HT1080 (cell line): ENCODE results near the gene GPI. TPM values are rescaled to one million over a fixed set of nuclear protein-coding genes. Genes with fewer than 3 reads are reported as not detected.

Experiments used
- DNase-seq: peaks from one replicate; pipeline ENCODE4 v3.0.0-alpha.2; 2015; ENCODE audit warnings: low read depth
- total RNA-seq: library from RNA; depleted of rRNA; stranded (reverse); fragments of >200 nt; shearing (Covaris generic); gene quantifications from 2 replicates; pipeline ENCODE4 v1.2.3, GENCODE V29; 2014

Gene GPI
- total RNA-seq, 1 experiment from 2014 or later, result 180 TPM

DNA sequence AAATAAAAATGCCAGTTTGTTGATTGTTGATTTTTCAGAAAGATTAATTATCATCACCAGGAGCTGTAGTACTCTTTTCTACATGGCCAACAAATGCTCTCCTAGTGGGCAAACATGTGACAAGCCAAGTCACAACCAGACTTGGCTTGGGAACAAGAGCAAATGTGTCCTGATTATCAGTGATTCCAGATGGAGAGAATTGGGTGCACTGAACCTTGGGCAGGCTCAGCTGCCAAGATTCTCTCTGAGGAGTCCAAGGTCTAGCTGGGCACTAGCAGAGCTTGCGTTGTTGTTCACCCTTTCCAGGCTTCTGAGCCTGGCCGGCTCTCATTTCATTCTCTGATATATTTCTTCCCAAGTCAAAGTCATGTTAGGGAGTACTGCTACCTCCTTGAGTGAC is 27.3 kb upstream of the GPI start:
- DNase-seq, result no peak

DNA sequence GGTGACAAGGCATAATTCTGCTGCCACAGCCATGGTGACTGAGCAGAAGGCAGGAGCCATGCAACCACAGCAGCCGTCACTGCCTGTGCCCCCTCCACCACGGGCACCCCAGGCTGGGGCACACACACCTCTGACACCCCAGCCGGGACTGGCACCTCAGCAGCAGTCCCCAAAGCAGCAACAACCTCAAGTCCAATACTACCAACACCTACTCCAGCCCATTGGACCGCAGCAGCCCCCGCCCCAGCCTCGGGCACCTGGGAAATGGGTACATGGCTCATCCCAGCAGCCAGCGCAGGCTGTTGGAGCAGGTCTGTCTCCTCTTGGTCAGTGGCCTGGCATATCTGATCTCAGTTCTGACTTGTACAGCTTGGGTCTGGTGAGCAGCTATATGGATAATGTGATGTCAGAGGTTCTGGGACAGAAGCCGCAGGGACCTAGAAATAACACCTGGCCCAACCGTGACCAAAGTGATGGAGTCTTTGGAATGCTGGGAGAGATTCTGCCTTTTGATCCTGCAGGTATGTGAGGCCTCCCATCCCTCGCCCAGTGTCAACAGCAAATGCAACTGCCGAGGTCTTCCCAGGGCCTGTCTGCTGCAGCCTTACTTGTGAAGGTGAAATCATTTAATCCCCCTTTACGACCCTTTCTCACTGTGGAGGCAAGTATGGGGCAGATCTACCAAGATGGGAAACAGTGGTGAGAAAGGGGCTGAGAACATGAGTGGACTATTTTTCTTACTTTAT is 22.9 kb upstream of the GPI start:
- DNase-seq, result no peak

DNA sequence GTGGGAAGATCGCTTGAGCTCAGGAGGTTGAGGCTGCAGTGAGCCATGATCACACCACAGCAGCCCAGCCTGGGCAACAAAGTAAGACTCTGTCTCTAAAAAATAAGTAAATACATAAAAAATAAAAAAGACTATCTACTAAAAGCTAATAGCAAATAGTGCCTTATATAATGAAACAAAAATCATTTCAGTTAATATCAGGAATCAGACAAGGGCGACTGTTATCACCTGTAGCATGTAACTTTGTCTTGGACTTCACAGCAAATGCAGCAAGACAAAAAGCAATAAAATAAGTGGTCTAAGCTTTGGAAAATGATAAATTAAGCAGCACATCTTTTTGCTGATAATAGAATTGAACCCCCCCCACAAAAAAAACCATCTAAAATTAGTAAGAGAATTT is 21.2 kb upstream of the GPI start:
- DNase-seq, result no peak

GRCh38 chr19:34345947-34346351 is 19.0 kb upstream of the GPI start:
- DNase-seq, result peak; percentile 57

GRCh38 chr19:34347561-34348165 is 17.3 kb upstream of the GPI start:
- DNase-seq, result no peak

DNA sequence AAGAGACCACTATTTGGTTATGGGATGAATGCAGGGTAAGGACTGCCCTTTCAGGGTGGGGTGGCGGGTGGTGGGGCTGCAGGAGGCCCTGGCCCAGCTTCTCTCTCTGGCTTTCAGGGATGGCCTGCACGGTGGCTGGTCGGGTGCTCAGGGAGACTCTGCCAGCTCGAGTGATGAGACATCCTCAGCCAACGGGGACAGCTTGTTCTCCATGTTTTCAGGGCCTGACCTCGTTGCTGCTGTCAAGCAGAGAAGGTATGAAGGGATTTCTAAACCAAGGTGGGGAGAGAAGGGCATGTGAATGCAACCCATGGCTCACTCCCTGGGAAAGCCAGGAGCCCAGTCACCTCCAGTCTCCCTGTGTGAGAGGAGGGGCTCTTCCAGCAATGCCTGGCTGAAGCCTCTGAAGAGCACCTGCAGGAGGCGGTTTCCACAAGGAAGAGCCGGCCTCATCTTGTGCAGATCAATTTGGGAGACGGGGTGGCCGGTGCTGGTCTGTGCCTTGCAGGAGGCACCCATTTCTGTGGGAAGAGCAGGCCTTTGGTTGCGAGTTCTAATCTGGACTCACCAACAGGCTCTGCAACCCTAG is 16.0 kb upstream of the GPI start:
- no peak for DNase-seq

DNA sequence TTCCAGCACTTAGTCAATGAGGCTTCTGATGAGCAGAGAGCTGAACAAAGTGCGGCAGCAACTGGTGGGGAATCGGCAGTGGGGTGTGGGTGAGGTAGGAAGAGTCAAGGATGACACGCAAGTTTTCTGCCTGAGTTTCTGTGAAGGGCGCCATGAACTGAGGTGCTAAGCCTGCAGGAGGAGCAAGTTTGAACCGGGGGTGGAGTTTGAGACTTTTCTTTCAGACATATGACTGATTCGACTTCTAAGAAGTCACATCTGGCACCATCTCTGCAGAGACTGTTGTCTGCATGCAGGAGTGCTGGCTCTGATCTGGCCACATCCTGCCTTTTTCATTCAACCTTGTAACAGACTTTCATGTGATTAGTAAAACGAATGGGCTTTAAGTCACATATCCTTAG is 14.8 kb upstream of the GPI start:
- DNase-seq, result no peak

DNA sequence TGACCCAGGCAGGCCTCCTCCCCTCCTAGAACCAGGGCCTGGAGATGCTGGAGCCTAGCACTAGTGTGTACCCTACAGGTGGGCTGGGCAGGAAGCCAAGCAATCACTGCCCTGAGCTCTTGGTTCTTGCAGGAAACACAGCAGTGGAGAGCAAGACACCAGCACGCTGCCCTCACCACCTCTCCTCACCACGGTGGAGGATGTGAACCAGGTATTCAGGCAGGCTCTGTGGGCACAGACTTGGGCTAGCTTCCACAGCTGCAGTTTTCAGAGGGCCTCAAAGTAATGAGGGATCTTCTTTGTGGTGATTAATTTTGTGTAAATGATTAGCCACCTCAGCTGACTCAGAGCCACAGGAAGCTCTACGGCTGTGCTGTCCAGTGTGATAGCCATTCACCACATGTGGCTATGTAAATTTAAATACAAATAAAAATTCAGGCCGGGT is 13.6 kb upstream of the GPI start:
- peak; percentile 48 for DNase-seq

- no peak for DNase-seq
These were observed 11.4 kb upstream of the GPI start for GRCh38 chr19:34353546-34353945.

DNA sequence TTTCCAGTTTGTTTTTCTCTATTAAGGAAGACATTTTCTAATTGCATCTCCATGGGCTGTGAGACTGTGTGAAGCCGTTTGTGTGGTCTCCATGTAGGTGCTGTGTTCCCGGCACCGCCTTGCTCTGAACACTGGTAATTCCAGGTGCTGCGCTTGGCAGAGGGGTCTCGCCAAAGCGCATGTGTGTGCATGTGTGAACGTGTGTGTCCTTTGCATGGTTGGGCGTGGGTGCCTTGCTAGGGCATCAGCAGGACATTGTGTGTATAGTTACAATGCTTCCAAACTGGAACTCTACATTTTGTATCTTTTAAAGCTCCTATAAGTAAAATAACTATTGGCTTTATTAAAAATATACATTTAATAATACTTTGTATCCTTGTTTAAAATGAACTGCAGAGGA is 9.8 kb upstream of the GPI start:
- DNase-seq, result no peak

DNA sequence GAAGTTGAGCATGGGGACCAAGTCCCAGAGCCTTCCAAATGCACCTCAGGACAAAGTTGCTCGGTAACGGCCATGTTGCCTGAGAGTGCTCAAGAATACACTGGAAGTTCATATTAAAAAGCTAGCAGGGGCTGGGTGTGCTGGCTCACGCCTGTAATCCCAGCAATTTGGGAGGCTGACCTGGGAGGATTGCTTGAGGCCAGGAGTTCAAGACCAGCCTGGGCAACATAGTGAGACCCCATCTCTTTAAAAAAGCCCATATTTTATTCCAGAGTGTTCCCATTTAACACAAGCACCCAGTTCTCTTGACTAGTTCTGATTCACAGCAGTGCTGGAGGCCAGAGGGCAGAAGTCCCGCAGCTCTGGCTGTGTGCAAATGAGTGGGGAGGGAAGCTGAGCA is 8.1 kb upstream of the GPI start:
- DNase-seq, result no peak

DNA sequence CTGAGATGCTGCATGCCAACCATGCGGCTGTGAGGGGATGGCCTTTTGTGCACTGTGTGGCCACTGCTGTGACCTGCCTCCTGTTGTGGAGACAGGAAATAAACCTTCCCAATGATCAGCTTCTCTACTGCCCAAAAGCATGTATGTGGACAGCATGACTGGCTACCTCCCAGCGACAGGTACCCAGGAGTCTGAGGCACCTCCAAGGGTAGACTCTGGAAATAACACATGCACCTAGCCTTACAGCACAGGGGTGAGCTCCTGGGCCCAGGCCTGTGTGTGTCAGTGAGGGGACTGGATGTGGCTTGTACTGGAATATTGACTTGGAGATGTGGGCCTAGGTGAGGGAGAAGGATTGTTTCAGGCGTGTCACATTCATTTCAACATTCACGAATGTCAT is 7.6 kb upstream of the GPI start:
- no peak for DNase-seq

DNA sequence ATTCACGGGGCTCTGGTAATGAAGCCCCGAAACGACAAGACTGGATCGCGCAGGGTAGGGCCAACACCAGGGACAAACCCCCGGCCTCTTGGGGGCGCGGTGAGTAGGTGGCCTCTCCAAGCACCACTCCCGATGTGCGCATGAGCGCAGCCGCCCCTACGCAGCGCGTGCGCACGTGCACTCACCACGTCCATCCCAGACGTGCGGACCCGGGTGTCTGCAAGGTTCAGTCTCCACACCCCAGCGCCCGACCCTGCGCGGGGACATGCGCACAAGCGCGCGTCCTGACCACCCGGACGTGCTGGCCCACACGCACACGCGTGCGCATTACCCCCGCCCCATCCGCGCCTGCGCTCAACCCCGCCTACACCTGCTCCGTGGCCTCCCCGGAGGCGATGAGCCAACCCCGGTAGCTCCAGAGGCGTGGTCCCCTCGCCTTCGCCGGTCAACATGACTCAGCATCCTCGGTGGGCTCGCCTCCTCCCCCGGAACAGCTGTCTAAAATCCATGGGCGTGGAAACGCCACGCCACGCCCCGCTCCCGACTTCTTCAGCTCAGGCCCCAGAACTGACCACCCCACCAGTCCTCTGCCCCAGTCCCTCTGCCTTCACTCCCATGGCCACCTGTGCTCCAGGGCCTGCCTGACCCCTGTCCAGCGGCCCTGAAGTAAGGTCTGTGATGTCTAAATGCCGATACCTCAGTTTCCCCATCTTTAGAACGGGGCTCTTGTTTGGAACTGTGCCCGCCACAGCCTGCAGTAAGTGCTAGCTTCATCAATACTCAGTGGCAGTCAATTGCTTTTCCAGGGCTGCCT is 5.6 kb upstream of the GPI start:
- peak; percentile 99 for DNase-seq

DNA sequence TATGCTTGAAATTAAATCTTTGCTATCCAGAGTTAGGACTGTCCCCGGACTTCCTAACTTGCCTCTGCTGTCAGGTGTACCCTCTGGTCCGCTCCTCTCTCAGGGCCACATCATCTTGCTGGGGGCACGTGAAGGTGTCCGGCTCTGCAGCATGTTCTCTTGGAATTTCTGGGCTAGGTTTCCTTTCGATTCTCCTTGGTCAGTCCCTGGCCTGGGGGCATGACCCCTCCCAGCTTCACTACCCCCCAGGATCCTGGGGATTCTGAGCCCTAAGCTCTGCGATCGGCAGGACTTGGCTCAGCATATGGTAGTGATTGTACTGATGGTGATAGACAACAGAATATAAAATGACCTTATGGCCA is 5.1 kb upstream of the GPI start:
- no peak for DNase-seq

GRCh38 chr19:34360354-34360909 is 4.6 kb upstream of the GPI start:
- no peak for DNase-seq

GRCh38 chr19:34362679-34363069 is 2.3 kb upstream of the GPI start:
- no peak for DNase-seq

DNA sequence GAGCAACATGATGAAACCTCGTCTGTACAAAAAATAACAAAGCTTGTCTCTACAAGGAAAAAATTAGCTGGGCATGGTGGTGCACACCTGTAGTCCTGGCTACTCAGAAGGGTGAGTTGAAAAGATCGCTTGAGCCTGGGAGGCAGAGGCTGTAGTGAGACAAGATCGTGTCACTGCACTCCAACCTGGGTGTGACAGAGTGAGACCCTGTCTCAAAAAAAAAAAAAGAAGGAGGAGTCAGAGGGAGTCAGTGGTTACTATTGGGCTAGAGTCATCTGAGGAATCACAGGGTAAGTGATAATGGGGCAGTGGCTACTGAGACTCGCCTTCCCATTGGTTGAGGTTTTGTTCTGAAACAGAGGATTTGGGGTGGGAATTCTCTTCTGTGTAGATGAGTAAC is 1.9 kb upstream of the GPI start:
- DNase-seq, result no peak

DNA sequence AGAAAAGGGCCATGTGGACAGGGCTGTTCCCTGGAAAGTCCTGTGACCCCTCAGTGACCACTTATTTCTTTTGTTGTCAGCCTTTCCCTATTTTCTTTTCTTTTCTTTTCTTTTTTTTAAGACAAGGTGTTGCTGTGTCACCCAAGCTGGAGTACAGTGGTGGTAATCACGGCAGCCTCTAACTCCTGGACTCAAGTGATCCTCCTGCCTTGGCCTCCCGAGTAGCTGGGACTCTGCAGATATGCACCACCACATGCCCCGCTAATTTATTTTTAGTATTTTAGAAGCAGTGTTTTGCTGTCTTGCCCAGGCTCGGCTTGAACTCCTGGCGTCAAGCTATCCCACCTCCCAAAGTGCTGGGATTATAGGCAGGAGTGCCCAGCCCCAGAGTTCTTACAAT is 1.1 kb upstream of the GPI start:
- DNase-seq, result no peak

DNA sequence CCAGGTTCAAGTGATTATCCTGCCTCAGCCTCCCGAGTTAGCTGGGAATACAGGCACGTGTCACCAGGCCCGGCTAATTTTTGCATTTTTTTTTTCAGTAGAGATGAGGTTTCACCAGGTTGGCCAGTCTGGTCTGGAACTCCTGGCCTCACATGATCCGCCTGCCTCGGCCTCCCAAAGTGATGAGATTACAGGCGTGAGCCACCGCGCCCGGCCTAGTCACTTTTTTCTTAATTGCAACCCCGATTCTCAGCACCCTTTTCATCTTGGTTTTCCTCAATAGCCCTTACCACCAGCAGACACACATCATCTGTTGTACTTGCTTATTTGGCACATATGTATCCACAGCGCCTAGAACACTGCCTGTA is 550 bp upstream of the GPI start:
- DNase-seq, result no peak

- no peak for DNase-seq
These were observed 736 bp downstream of the GPI start for GRCh38 chr19:34365463-34366401.
